ENCODE results near the gene LRRC75B. TPM values are rescaled to one million over a fixed set of nuclear protein-coding genes. Genes with fewer than 3 reads are reported as not detected.
"Not testable (repeated sequence)": the region's sequence is repeated elsewhere in the genome, so short reads cannot be mapped to it uniquely, and the experiment has no call there.

LRRC75B gene
- total RNA-seq, 3 donors from 2014 or later (not counting 1 experiment from before 2014, with no cell fraction given), result 1.7 to 4.8 (median 2.3) TPM

GRCh38 chr22:24555165-24556039 lies 37.5 kb downstream of the LRRC75B start, which contains the start of gene SNRPD3:
TSS of gene SNRPD3 (plus strand) at chr22:24555999. CDS start at chr22:24557675, 1,676 bp downstream.
- no peaks in the 10 kb centered on the region for H3K9me3 ChIP-seq (ENCODE audit: control insufficient read depth, insufficient read depth, low read length)
- Mint-ChIP-seq H3K36me3 (no peaks in the 10 kb centered on the region), H3K27me3 (ENCODE audit: low read depth in 2 of 2) (no peaks in the 10 kb centered on the region), H3K9me3 (no peaks in the 10 kb centered on the region), H3K27ac (peak within 1 kb of the TSS; percentile 99), H3K4me3 (peak within 1 kb of the TSS; percentile 98), H3K4me1 (peaks cover 64 to 71% of the 10 kb centered on the region in 2 donors)
- whole genome bisulfite sequencing (ENCODE audit: insufficient coverage), result under 1% methylated on average over 59 of the region's 59 CpGs
- peak within 1 kb of the TSS; percentile 88 for H3K4me3 ChIP-seq (ENCODE audit: low read length)
- intact Hi-C loops (cut with micrococcal nuclease), result no loop called here
- TF ChIP-seq CTCF (IDR thresholded peaks at IDR 0.05), result no peak
- H3K27me3 ChIP-seq (ENCODE audit: control insufficient read depth, insufficient read depth, low read length), result no peaks in the 10 kb centered on the region
- H3K27ac ChIP-seq (ENCODE audit: low read length), result peak within 1 kb of the TSS; percentile 87
- peak; percentile 87 to 96 (median 89) for ATAC-seq
- H3K4me1 ChIP-seq (ENCODE audit: control insufficient read depth, insufficient read depth, low read length), result peaks cover 37% of the 10 kb centered on the region
- peaks cover 20% of the 10 kb centered on the region for H3K36me3 ChIP-seq (ENCODE audit: control insufficient read depth, insufficient read depth, low read length)
- peak; percentile 95 to 99 for DNase-seq

GRCh38 chr22:24554313-24555164 lies 38.3 kb downstream of the LRRC75B start, which contains the start of gene GUCD1:
TSS of gene GUCD1 (minus strand) at chr22:24555138. CDS start at chr22:24554991, 147 bp downstream.
- Mint-ChIP-seq H3K27ac (peak within 1 kb of the TSS; percentile 99), H3K4me1 (peaks cover 64 to 76% of the 10 kb centered on the region in 2 donors), H3K36me3 (no peaks in the 10 kb centered on the region), H3K4me3 (peak within 1 kb of the TSS; percentile 98), H3K27me3 (ENCODE audit: low read depth in 2 of 2) (no peaks in the 10 kb centered on the region), H3K9me3 (no peaks in the 10 kb centered on the region)
- intact Hi-C loops (cut with micrococcal nuclease), result no loop called here
- WGBS (ENCODE audit: insufficient coverage), result under 1% methylated on average over 64 of the region's 64 CpGs
- peak within 1 kb of the TSS; percentile 88 for H3K4me3 ChIP-seq (ENCODE audit: low read length)
- H3K27ac ChIP-seq (ENCODE audit: low read length), result peak within 1 kb of the TSS; percentile 87
- H3K27me3 ChIP-seq (ENCODE audit: control insufficient read depth, insufficient read depth, low read length), result no peaks in the 10 kb centered on the region
- H3K36me3 ChIP-seq (ENCODE audit: control insufficient read depth, insufficient read depth, low read length), result peaks cover 18% of the 10 kb centered on the region
- H3K9me3 ChIP-seq (ENCODE audit: control insufficient read depth, insufficient read depth, low read length), result no peaks in the 10 kb centered on the region
- DNase-seq (peak in 1 of 2 donors; percentile 52), ATAC-seq (no peak)
- TF ChIP-seq CTCF (IDR thresholded peaks at IDR 0.05), result no peak
- peaks cover 38% of the 10 kb centered on the region for H3K4me1 ChIP-seq (ENCODE audit: control insufficient read depth, insufficient read depth, low read length)

- peaks cover 64 to 78% of the 10 kb centered on the region in 2 donors for H3K4me1 Mint-ChIP-seq
- intact Hi-C loops (cut with micrococcal nuclease), result no loop called here
Measured at GRCh38 chr22:24553597-24554312, 39.1 kb downstream of the LRRC75B start.

GRCh38 chr22:24552503-24553286 lies 40.2 kb downstream of the LRRC75B start:
- Mint-ChIP-seq H3K4me1 (peaks cover 53 to 68% of the 10 kb centered on the region in 2 donors), H3K27ac (peak overlapping the region; percentile 99)
- WGBS (ENCODE audit: insufficient coverage), result 88% methylated on average over 10 of the region's 10 CpGs
- H3K9me3 ChIP-seq (ENCODE audit: control insufficient read depth, insufficient read depth, low read length); H3K9me3 Mint-ChIP-seq; H3K27me3 ChIP-seq (ENCODE audit: control insufficient read depth, insufficient read depth, low read length); H3K4me3 Mint-ChIP-seq; DNase-seq; H3K4me3 ChIP-seq (ENCODE audit: low read length); ATAC-seq; H3K36me3 Mint-ChIP-seq; intact Hi-C loops (cut with micrococcal nuclease); H3K27me3 Mint-ChIP-seq (ENCODE audit: low read depth in 2 of 2): not testable (repeated sequence)
- H3K27ac ChIP-seq (ENCODE audit: low read length), result peak overlapping the region; percentile 14
- peaks cover 38% of the 10 kb centered on the region for H3K4me1 ChIP-seq (ENCODE audit: control insufficient read depth, insufficient read depth, low read length)
- H3K36me3 ChIP-seq (ENCODE audit: control insufficient read depth, insufficient read depth, low read length), result peaks cover 11% of the 10 kb centered on the region

More at GRCh38 chr22:24553597-24554312, 39.1 kb downstream of the LRRC75B start:
- Mint-ChIP-seq H3K4me3 (peak overlapping the region; percentile 98), H3K27me3 (ENCODE audit: low read depth in 2 of 2) (no peaks in the 10 kb centered on the region), H3K9me3 (no peaks in the 10 kb centered on the region), H3K27ac (peak overlapping the region; percentile 99), H3K36me3 (no peaks in the 10 kb centered on the region)
- Histone ChIP-seq H3K27ac (ENCODE audit: low read length) (peak overlapping the region; percentile 81), H3K27me3 (ENCODE audit: control insufficient read depth, insufficient read depth, low read length) (no peaks in the 10 kb centered on the region), H3K36me3 (ENCODE audit: control insufficient read depth, insufficient read depth, low read length) (peaks cover 11% of the 10 kb centered on the region), H3K4me1 (ENCODE audit: control insufficient read depth, insufficient read depth, low read length) (peaks cover 38% of the 10 kb centered on the region), H3K4me3 (ENCODE audit: low read length) (peak overlapping the region; percentile 88), H3K9me3 (ENCODE audit: control insufficient read depth, insufficient read depth, low read length) (no peaks in the 10 kb centered on the region)
- WGBS (ENCODE audit: insufficient coverage), result 58% methylated on average over 7 of the region's 12 CpGs
- TF ChIP-seq CTCF (IDR thresholded peaks at IDR 0.05), result no peak
- ATAC-seq (no peak), DNase-seq (no peak)
